ENCODE data around the gene PABPN1L.

PABPN1L gene

DNA sequence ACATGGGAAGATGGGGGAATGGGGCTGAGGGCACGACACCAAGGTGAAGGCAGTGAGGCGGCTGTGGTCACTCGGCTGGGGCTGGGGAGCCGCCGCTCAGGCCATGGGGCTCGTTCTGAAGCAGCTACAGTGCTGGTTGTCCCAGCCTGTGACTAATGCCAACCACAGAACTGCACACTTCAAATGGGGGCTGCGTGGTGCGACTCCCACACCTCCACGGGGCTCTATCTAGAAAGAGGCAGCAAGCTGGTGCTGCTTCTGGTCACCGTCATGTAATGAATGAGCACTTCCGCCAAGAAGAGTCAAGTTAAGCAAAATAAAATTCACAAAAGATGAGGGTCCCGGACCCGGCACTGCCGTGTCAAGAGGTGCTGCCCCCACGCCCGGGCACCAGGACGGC lies 29.7 kb downstream of the PABPN1L start:
- TF ChIP-seq FOXP2 (optimal IDR thresholded peaks at IDR 0.05; ENCODE audit: borderline replicate concordance, extremely low read depth, extremely low read length, insufficient read depth), result no peak
- TF ChIP-seq SIN3A (IDR thresholded peaks at IDR 0.05; ENCODE audit: borderline replicate concordance, insufficient read depth, low read length), result no peak
- TF ChIP-seq, protein P1, sequence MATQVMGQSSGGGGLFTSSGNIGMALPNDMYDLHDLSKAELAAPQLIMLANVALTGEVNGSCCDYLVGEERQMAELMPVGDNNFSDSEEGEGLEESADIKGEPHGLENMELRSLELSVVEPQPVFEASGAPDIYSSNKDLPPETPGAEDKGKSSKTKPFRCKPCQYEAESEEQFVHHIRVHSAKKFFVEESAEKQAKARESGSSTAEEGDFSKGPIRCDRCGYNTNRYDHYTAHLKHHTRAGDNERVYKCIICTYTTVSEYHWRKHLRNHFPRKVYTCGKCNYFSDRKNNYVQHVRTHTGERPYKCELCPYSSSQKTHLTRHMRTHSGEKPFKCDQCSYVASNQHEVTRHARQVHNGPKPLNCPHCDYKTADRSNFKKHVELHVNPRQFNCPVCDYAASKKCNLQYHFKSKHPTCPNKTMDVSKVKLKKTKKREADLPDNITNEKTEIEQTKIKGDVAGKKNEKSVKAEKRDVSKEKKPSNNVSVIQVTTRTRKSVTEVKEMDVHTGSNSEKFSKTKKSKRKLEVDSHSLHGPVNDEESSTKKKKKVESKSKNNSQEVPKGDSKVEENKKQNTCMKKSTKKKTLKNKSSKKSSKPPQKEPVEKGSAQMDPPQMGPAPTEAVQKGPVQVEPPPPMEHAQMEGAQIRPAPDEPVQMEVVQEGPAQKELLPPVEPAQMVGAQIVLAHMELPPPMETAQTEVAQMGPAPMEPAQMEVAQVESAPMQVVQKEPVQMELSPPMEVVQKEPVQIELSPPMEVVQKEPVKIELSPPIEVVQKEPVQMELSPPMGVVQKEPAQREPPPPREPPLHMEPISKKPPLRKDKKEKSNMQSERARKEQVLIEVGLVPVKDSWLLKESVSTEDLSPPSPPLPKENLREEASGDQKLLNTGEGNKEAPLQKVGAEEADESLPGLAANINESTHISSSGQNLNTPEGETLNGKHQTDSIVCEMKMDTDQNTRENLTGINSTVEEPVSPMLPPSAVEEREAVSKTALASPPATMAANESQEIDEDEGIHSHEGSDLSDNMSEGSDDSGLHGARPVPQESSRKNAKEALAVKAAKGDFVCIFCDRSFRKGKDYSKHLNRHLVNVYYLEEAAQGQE (IDR thresholded peaks at IDR 0.05; ENCODE audit: insufficient read depth in 1 of 2, low read depth in 2 of 2, low read length in 2 of 2), result no peak
- TF ChIP-seq TAF1 (IDR thresholded peaks at IDR 0.05; ENCODE audit: borderline replicate concordance, insufficient read depth, low read length), result no peak
- no peak for TF ChIP-seq POLR2AphosphoS5 (IDR thresholded peaks at IDR 0.05; ENCODE audit: low read depth, low read length)

DNA sequence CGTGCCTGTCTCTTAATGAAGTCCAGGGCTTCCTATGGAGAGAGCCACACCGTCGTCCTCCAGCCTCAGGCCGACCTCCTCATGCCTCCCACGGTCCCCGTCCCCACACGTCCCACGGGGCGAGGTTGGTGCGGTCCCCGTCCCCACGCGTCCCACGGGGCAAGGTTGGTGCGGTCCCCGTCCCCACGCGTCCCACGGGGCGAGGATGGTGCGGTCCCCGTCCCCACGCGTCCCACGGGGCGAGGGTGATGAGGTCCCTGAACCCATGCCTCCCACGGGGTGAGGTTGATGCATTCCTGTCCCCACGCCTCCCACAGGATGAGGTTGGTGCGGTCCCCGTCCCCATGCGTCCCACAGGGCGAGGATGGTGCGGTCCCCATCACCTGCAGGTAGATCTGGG lies 30.6 kb downstream of the PABPN1L start:
- TF ChIP-seq FOXP2 (optimal IDR thresholded peaks at IDR 0.05; ENCODE audit: borderline replicate concordance, extremely low read depth, extremely low read length, insufficient read depth) (no peak), POLR2AphosphoS5 (IDR thresholded peaks at IDR 0.05; ENCODE audit: low read depth, low read length) (no peak), SIN3A (IDR thresholded peaks at IDR 0.05; ENCODE audit: borderline replicate concordance, insufficient read depth, low read length) (no peak), TAF1 (IDR thresholded peaks at IDR 0.05; ENCODE audit: borderline replicate concordance, insufficient read depth, low read length) (no peak)
- TF ChIP-seq, protein P1 (IDR thresholded peaks at IDR 0.05; ENCODE audit: insufficient read depth in 1 of 2, low read depth in 2 of 2, low read length in 2 of 2), result no peak

DNA sequence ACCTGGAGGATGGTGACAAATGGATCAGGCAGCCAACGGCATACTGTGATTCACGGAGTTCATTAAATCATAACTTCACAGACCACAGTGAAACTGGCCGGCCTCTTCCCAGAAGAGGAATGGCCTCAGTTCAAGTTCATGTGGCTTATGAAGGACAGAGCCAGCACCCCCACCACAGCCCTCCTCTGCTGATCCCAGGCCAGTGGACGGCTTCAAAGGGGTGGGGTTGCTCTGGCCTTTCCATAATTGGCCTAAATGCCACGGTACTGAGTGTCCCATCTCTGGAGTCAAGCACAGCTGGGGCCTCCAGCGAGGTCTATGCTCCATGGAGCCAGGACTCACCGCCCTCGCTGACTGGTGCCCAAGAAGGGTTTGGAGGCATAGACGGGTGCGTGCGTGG lies 31.1 kb downstream of the PABPN1L start:
- TF ChIP-seq, protein P1 (IDR thresholded peaks at IDR 0.05; ENCODE audit: insufficient read depth in 1 of 2, low read depth in 2 of 2, low read length in 2 of 2), result no peak
- TF ChIP-seq POLR2AphosphoS5 (IDR thresholded peaks at IDR 0.05; ENCODE audit: low read depth, low read length), result no peak
- no peak for TF ChIP-seq SIN3A (IDR thresholded peaks at IDR 0.05; ENCODE audit: borderline replicate concordance, insufficient read depth, low read length)
- no peak for TF ChIP-seq FOXP2 (optimal IDR thresholded peaks at IDR 0.05; ENCODE audit: borderline replicate concordance, extremely low read depth, extremely low read length, insufficient read depth)
- no peak for TF ChIP-seq TAF1 (IDR thresholded peaks at IDR 0.05; ENCODE audit: borderline replicate concordance, insufficient read depth, low read length)

DNA sequence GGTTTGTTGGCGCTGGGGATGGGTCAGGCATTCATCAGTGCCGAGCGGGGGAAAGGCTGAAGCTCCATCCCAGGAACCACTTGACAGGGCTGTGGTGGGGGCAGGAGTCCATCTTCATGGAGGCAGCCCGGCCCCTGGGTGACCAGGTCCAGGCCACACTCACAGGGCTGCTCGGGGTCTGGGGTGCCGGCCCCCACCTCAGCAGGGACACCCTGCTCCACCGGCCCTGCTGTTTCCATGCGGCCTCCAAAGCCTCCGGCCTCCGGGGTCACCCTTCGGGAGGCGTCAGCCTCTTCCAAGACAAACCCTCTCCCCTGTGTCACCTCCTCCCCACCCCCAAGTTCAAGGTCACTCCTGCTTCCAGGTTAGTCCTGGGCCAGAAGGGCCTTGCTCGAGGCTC lies 31.8 kb downstream of the PABPN1L start:
- TF ChIP-seq FOXP2 (optimal IDR thresholded peaks at IDR 0.05; ENCODE audit: borderline replicate concordance, extremely low read depth, extremely low read length, insufficient read depth) (no peak), POLR2AphosphoS5 (IDR thresholded peaks at IDR 0.05; ENCODE audit: low read depth, low read length) (no peak), SIN3A (IDR thresholded peaks at IDR 0.05; ENCODE audit: borderline replicate concordance, insufficient read depth, low read length) (no peak), TAF1 (IDR thresholded peaks at IDR 0.05; ENCODE audit: borderline replicate concordance, insufficient read depth, low read length) (no peak)
- TF ChIP-seq, protein P1 (IDR thresholded peaks at IDR 0.05; ENCODE audit: insufficient read depth in 1 of 2, low read depth in 2 of 2, low read length in 2 of 2), result no peak

DNA sequence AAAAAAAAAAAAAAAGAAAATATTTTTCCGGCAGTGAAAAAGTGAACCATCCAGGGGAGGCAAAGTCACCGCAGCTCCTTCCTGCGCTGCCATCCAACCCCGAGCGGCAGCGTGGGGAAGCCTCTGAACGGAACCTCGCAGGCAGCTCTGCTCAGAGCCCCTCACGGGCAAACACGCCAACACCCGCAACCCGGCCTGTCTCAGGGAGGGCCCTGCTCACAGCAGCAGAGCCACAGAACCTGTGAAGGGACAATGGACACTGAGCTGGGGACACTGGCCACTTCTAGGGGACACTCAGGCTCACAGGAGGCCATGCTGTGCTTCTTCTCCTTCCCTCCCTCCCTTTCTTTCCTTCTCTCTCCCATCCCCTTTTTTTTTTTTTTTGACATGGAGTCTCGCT lies 33.4 kb downstream of the PABPN1L start:
- TF ChIP-seq POLR2AphosphoS5 (IDR thresholded peaks at IDR 0.05; ENCODE audit: low read depth, low read length) (no peak), TAF1 (IDR thresholded peaks at IDR 0.05; ENCODE audit: borderline replicate concordance, insufficient read depth, low read length) (no peak), SIN3A (IDR thresholded peaks at IDR 0.05; ENCODE audit: borderline replicate concordance, insufficient read depth, low read length) (no peak), FOXP2 (optimal IDR thresholded peaks at IDR 0.05; ENCODE audit: borderline replicate concordance, extremely low read depth, extremely low read length, insufficient read depth) (no peak)
- TF ChIP-seq, protein P1 (IDR thresholded peaks at IDR 0.05; ENCODE audit: insufficient read depth in 1 of 2, low read depth in 2 of 2, low read length in 2 of 2), result no peak

Data from PFSK-1 (cell line).